Heart left ventricle (tissue), 13 donors: ENCODE results near the gene MYO1E.

Experiments used
- POLR2A ChIP-seq, 2 donors: fragments of 450-650 bp; IDR thresholded peaks; one replicate each; pipeline ENCODE4 v1.6.1; 2017; ENCODE audit warnings: antibody characterized with exemption in 2 of 2, mild to moderate bottlenecking in 2 of 2, moderate library complexity in 2 of 2
- TF ChIP-seq, protein P1 (sequence below), 12 donors: fragments of 200-600 bp; sonication (generic) in 4 of 12; IDR thresholded peaks; one replicate each; pipeline versions ENCODE4 v1.5.0 to v1.8.0; 2018 to 2022; ENCODE audit warnings: antibody characterized with exemption in 12 of 12, mild to moderate bottlenecking in 5 of 12
- donor health status: ischemic (EF 13 %, LVEDD 7.1; RV severe dilation, severe dysfunction).
- donor health status: DM: no; HTN: yes; CAD: no.
- donor health status: DM: no; HTN: no; CAD: no.
- donor health status: ischemic (EF 25% LVEDD 6.9; RV normal size, moderate dysfunction).
- donor health status: ischemic (EF 25% LVEDD 5.7; RV mildly dilated, moderate dysfunction).
- donor health status: ischemic (EF 35%, LVEDD 5.7; RV mildly dilated, moderate dysfunction).
- donor health status: nonischemic (EF 11% LVEDD 7.7; RV severe dilation, severe dysfunction).
- donor health status: DM: yes; HTN: yes; CAD: no.
- donor health status: PGD.
- donor health status: ischemic (EF 29% LVEDD 5.4; RV normal size, mild dysfunction).
- donor health status: nonischemic (EF 23%, LVEDD 6.1; RV moderate dilation, normal function).

DNA sequence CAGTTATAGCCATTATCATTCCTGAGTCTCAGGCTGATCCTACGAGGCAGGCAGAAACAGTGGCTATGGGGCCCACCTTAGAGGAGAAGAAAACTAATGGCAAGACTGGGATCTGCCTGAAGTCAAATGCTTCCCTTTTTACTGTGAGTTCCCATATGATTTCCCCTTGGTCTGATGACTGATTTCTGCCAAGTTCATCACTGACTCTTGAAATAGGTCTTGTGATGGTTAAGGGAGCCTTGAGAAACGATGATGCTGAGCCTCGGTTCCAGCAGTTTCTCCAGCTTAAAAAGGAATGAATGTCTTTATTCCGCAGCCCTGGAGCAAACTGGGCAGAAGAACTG, 195.4 kb downstream of the MYO1E start:
- TF ChIP-seq, protein P1, sequence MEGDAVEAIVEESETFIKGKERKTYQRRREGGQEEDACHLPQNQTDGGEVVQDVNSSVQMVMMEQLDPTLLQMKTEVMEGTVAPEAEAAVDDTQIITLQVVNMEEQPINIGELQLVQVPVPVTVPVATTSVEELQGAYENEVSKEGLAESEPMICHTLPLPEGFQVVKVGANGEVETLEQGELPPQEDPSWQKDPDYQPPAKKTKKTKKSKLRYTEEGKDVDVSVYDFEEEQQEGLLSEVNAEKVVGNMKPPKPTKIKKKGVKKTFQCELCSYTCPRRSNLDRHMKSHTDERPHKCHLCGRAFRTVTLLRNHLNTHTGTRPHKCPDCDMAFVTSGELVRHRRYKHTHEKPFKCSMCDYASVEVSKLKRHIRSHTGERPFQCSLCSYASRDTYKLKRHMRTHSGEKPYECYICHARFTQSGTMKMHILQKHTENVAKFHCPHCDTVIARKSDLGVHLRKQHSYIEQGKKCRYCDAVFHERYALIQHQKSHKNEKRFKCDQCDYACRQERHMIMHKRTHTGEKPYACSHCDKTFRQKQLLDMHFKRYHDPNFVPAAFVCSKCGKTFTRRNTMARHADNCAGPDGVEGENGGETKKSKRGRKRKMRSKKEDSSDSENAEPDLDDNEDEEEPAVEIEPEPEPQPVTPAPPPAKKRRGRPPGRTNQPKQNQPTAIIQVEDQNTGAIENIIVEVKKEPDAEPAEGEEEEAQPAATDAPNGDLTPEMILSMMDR (IDR thresholded peaks at IDR 0.05), result no peak
- TF ChIP-seq POLR2A (IDR thresholded peaks at IDR 0.05), result no peak
